BJ (cell line): ENCODE data around the gene PCDH12. TPM values are rescaled to one million over a fixed set of nuclear protein-coding genes. Genes with fewer than 3 reads are reported as not detected.

Experiments used
- CTCF ChIA-PET: fragments of 350-600 bp; formaldehyde crosslinking; extraction: SDS; loops from one replicate; lab custom pipeline; 2021; ENCODE audit warnings: antibody characterized with exemption, inconsistent platforms; lab: Yijun Ruan, JAX
- POLR2A ChIA-PET: fragments of 300-600 bp; sonication (Branson Sonifier 250); formaldehyde crosslinking; extraction: SDS; loops from one replicate; lab custom pipeline; 2021; ENCODE audit warnings: antibody characterized with exemption; lab: Charles Lee
- DNase-seq: peaks from one replicate; pipeline ENCODE4 v3.0.0-alpha.2; 2011; ENCODE audit warnings: low read depth
- H3K27me3 ChIP-seq: 2 replicates; pipeline ENCODE4 v1.6.0; 2011; ENCODE audit warnings: low read length; ENCODE audit not compliant: control insufficient read depth, insufficient read depth
- H3K36me3 ChIP-seq: 2 replicates; pipeline ENCODE4 v1.5.1; 2011; ENCODE audit warnings: low read length; ENCODE audit not compliant: control insufficient read depth, insufficient read depth
- H3K4me3 ChIP-seq: 2 replicates; pipeline ENCODE4 v1.5.1; 2011; ENCODE audit warnings: low read depth, mild to moderate bottlenecking, control low read depth, low read length
- polyA minus RNA-seq: library from RNA; depleted of rRNA, polyadenylated mRNA; stranded (reverse); fragments of >200 nt; gene quantifications from 2 replicates; pipeline ENCODE4 v1.2.3, GENCODE V29; 2011; rRNA and poly(A)+ RNA removed
- polyA plus RNA-seq: library from polyadenylated mRNA; depleted of rRNA; stranded (reverse); fragments of >200 nt; gene quantifications from 2 replicates; pipeline ENCODE4 v1.2.3, GENCODE V29; 2011; rRNA removed
- TF ChIP-seq, protein P1 (sequence below): IDR thresholded peaks from 2 replicates; pipeline ENCODE4 v1.5.1; 2011; ENCODE audit warnings: low read depth, mild to moderate bottlenecking, control low read depth, inconsistent platforms, low read length, moderate library complexity; ENCODE audit not compliant: insufficient read depth

PCDH12 gene
- polyA plus RNA-seq (0.01 TPM in 1 of 2 replicates, not detected in the other), polyA minus RNA-seq (not detected in 2 replicates)

- DNase-seq: no peak
- CTCF ChIA-PET: interaction anchor here (0.5 to 13.2 kb wide), 8 partner anchors 11 to 1511 kb away, joined by 3 to 293 read pairs (median 12); partner anchors contain the start of genes PCDH1 and RNF14
- Histone ChIP-seq H3K4me3 (no peak within 1 kb of the TSS), H3K27me3 (0 out of 2 replicates have a peak, but pooled peaks cover 2% of the 10 kb centered on the region), H3K36me3 (no peaks in the 10 kb centered on the region)
- POLR2A ChIA-PET: no interaction called here
- TF ChIP-seq, protein P1, sequence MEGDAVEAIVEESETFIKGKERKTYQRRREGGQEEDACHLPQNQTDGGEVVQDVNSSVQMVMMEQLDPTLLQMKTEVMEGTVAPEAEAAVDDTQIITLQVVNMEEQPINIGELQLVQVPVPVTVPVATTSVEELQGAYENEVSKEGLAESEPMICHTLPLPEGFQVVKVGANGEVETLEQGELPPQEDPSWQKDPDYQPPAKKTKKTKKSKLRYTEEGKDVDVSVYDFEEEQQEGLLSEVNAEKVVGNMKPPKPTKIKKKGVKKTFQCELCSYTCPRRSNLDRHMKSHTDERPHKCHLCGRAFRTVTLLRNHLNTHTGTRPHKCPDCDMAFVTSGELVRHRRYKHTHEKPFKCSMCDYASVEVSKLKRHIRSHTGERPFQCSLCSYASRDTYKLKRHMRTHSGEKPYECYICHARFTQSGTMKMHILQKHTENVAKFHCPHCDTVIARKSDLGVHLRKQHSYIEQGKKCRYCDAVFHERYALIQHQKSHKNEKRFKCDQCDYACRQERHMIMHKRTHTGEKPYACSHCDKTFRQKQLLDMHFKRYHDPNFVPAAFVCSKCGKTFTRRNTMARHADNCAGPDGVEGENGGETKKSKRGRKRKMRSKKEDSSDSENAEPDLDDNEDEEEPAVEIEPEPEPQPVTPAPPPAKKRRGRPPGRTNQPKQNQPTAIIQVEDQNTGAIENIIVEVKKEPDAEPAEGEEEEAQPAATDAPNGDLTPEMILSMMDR: no peak
Measured at GRCh38 chr5:141958113-141958512, at the start of gene PCDH12. Gene PCDH12, minus strand, starts transcription at chr5:141958202. Its CDS starts 351 bp downstream, at chr5:141957851.

- TF ChIP-seq, protein P1: no peak
- CTCF ChIA-PET: interaction anchor here (0.8 to 1.2 kb wide), 2 partner anchors 14 to 136 kb away, joined by 3 to 4 read pairs; no protein-coding TSS in a partner anchor
- H3K36me3 ChIP-seq: peaks cover 14% of the 10 kb centered on the region
Measured at GRCh38 chr5:142007237-142007544, 49.2 kb upstream of the PCDH12 start.

GRCh38 chr5:142006363-142007236, 48.6 kb upstream of the PCDH12 start:
- no peak for DNase-seq
- Histone ChIP-seq H3K36me3 (peaks cover 14% of the 10 kb centered on the region), H3K27me3 (no peaks in the 10 kb centered on the region), H3K4me3 (no peak overlapping the region)
- CTCF ChIA-PET: interaction anchor here (1.2 kb wide), 1 partner anchor 13 kb away, joined by 3 read pairs; no protein-coding TSS in a partner anchor
- TF ChIP-seq, protein P1: no peak
- POLR2A ChIA-PET: no interaction called here

More at GRCh38 chr5:142007237-142007544, 49.2 kb upstream of the PCDH12 start:
- Histone ChIP-seq H3K27me3 (no peaks in the 10 kb centered on the region), H3K4me3 (no peak overlapping the region)
- DNase-seq: no peak
- POLR2A ChIA-PET: no interaction called here

- DNase-seq: no peak
- Histone ChIP-seq H3K36me3 (peaks cover 14% of the 10 kb centered on the region), H3K4me3 (no peak overlapping the region), H3K27me3 (no peaks in the 10 kb centered on the region)
- TF ChIP-seq, protein P1: no peak
- POLR2A ChIA-PET: no interaction called here
- CTCF ChIA-PET: interaction anchor here (0.9 to 1.9 kb wide), 2 partner anchors 9 to 142 kb away, joined by 3 to 5 read pairs; no protein-coding TSS in a partner anchor
Measured at GRCh38 chr5:142003266-142003800, 45.3 kb upstream of the PCDH12 start.
